GM21381 (cell line): ENCODE data around the gene ZNFX1.

Source experiments
- ATAC-seq: cut with Tn5 transposase; IDR thresholded peaks from one replicate; pipeline ENCODE4 v1.9.1; 2021; ENCODE audit warnings: mild to moderate bottlenecking, moderate library complexity; ENCODE audit not compliant: unreplicated experiment

The ZNFX1 gene

GRCh38 chr20:49293122-49293521, 15.3 kb upstream of the ZNFX1 start:
- no peak for ATAC-seq

GRCh38 chr20:49292010-49292409, 14.2 kb upstream of the ZNFX1 start:
- ATAC-seq: no peak

DNA sequence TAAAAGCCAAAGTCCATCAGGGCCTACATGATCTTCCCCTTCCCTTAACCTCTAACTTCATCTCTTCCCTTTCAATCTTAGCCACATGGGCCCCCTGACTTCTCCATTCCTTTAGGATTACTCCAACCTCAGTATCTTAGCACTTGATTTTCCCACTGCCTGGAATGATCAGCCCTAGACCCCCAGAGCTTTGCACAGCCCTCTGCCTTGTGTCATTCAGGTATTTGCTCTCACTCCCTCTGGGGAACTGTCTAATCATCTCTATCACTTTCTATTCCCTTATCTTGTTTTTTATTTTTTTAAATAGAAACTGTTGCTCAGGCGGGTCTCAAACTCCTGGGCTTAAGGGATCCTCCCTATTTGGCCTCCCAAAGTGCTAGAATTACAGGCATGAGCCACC, 13.3 kb upstream of the ZNFX1 start:
- no peak for ATAC-seq

- no peak for ATAC-seq
These were observed 12.8 kb upstream of the ZNFX1 start for GRCh38 chr20:49290608-49291191.

- no peak for ATAC-seq
These were observed 11.2 kb upstream of the ZNFX1 start for GRCh38 chr20:49288784-49289696.

DNA sequence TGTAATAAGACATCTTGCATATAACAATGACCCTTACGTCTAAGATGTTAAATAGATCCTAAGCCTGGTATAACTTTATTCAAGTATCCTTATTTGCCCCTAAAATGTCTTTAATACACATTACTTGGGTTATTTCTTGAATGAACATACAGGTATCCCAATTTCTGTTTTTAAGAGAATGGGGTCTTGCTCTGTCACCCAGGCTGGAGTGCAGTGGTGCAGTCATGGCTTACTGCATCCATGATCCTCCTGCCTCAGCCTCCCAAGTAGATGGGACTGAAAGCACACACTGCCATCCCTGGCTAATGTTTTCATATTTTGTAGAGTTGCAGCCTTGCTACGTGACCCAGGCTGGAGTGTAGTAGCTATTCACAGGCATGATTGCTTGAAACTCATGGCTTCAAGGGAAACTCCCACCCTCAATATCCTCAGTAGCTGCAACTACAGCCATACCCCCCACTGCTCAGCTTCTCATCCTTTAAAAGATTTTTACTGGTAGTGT, 10.4 kb upstream of the ZNFX1 start:
- ATAC-seq: no peak

GRCh38 chr20:49287555-49288249, 9.8 kb upstream of the ZNFX1 start:
- ATAC-seq: no peak

- no peak for ATAC-seq
These were observed 9.1 kb upstream of the ZNFX1 start for GRCh38 chr20:49286689-49287551.

GRCh38 chr20:49285813-49286494, 8.1 kb upstream of the ZNFX1 start:
- ATAC-seq: no peak

- no peak for ATAC-seq
These were observed 7.4 kb upstream of the ZNFX1 start for GRCh38 chr20:49285233-49285668.

DNA sequence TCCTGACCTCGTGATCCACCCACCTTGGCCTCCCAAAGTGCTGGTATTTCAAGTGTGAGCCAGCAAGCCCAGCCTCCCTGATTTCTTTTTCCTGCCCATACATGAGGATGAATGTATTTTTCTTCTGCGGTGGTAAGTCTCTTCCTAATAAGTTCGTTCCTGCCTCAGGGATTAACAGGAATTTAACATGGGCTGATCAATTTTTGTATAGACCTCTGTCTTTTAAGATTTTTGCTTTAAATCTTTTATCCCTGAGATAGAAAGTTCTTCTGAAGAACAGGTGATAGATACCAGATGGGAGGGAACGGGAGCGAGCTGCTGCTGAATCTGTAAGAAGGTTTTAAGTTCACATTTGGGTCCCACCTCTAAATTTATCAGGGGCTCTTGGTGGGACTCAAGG, 7.0 kb upstream of the ZNFX1 start:
- no peak for ATAC-seq

- ATAC-seq: no peak
These were observed 6.1 kb upstream of the ZNFX1 start for GRCh38 chr20:49283703-49284625.

DNA sequence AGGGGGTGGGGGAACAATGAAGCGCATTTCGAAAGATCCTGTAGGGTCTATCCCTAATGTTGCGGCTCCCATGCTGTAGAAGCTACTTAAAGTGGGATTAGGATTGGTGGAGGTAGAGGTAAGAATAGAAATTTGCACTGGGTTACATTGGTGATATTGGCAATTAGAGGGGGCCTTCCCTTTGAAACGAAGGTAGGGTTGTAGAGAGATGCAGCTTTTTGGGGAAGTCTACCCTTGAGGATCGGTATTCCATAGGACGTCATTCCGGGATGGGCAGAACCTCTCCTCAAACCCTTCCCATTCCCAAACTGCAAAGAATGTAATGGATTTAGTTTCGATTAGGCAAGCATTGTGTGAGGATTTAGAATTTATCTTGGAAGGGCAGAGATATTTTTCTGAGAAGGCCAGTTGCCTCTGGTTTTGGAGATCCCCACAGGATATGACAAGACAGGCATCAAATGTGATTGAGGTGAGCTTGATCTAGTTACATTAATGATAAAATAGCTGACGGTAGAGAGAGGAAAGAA, 5.4 kb upstream of the ZNFX1 start:
- no peak for ATAC-seq

DNA sequence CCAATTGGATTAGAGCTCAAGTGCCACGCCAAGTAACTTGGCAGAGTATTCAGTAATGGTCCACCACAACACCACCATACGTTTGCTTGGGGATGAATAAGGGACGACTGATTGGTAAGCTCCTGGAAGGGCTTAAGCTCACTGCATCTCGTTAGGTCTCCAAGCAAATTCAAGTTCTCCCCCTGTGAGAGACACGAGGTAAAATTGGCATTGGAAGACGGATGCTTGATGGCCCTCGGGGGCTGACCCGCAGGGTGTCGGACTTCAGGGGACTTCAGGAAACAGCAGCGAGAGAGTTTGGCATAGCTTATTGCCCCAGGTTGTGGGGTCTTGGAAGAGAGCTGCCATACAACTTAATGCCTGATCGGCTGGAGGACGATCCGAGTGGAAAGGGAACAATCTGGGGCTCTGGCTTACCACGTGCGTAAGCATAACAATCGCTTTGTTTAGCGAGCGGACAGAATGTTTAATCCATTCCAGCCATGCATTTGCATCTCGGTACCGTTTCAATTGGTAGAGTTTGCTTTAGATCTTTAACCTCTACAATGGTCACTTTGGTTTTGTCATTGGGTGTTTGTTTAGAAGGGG, 4.8 kb upstream of the ZNFX1 start:
- ATAC-seq: no peak

DNA sequence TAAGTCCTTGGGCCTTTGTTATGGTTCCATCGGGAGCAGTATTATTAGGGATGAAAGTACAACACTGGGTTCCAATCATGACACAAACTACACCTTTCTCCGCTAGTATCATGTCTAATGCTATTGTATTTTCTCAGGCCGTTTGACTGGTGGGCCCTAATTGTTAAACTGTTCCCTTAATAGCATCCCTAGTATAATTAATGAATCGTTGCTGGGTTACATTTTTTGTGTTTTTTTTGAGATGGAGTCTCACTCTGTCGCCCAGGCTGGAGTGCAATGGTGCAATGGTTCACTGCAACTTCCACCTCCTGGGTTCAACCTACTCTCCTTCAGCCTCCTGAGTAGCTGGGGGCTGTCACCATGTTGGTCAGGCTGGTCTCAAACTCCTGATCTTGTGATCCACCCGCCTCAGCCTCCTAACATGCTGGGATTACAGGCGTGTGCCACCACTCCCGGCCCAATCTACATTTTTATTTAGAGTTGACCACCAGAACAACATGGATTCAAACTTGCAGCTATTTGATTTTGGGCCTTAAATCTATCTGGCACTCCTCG, 4.1 kb upstream of the ZNFX1 start:
- no peak for ATAC-seq

DNA sequence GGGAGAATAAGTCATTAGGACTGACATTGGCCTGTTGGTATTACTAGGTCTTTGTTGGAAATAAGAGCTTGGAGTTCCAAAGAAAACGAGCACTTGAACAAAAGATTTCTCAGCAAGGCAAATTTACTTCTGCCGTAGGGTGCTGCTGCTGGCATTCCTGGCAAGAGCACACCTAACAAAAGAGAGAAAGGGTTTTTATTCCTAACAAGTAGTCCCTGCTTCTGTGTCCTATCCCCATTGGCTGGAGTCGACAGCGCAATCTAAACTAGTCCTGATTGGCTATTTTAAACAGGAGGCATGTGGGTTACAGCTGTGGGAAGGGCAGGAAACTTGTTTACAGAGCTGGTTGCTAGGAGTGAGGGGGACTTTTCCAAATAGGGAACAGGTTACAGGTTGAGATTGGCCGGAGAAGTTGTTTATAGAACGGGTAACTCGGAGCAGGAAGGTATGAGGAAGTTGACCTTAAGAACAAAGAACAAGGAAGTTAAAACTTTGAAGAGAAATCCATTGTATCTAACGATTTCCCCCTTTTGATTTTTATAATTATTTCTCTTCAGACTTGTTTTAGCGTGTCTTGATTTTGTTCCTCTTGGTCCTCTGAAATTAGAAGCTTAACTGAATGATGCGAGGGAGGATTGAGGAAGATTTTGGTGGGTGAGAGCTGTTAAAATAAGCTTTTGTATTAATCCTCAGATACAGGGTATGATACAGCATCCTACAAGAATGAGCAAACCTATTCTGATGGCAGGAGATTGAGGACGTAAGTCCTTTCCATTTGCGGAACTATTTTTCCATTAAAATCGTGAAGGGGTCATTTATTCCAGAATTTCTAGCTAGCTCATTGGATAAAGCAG, 3.4 kb upstream of the ZNFX1 start:
- ATAC-seq: no peak

DNA sequence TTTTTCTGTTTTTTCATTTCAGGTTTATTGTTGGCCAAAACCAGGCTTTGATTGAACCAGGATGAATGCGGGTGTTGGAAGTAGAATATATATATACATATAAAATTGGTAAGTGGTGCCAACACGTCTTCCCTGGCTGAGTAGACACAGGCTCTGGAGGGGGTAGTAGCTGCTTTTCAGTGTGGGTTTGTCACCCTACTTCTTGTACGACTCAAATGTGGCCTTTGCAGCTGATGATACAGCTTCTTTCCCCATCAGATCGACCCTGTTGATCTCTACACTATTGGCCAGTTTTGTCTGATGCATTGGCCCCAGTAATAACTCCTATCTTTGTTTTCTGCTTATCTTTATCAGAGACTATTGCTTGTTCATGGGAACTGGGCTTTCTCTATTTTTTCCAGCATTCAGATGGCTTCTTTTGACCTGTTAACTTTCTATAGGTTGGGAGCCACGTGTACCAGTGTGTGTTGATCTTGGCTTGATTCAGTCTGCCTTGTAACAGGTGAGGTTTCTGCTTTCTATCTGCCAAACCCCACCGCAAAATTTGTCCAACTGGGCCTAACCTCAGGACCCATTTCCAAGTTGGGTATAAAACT, 2.7 kb upstream of the ZNFX1 start:
- ATAC-seq: no peak
